ENCODE results near the gene ATF6.

- no peak for TF ChIP-seq EZH2 (IDR thresholded peaks at IDR 0.05)
- TF ChIP-seq POLR2AphosphoS5 (IDR thresholded peaks at IDR 0.05; ENCODE audit: borderline replicate concordance, low read depth, low read length), result no peak
Observed at GRCh38 chr1:161953256-161953920, 187.3 kb downstream of the ATF6 start.
